HepG2 (cell line): ENCODE results near the gene SKIC2. TPM values are rescaled to one million over a fixed set of nuclear protein-coding genes. Genes with fewer than 3 reads are reported as not detected.
A peak's percentile ranks its signal among the peaks of the same experiment; 100 is the strongest.

Source experiments
- ATF6 ChIP-seq: sonication (generic); formaldehyde crosslinking; conservative IDR thresholded peaks from 2 replicates; pipeline ENCODE4 v1.4.0; 2020; ENCODE audit warnings: missing genetic modification reagents
- ATM ChIP-seq: fragments of 450-650 bp; IDR thresholded peaks from 2 replicates; pipeline ENCODE4 v1.7.1; 2017; ENCODE audit warnings: mild to moderate bottlenecking, borderline replicate concordance
- GFI1 ChIP-seq: sonication (generic); formaldehyde crosslinking; IDR thresholded peaks from 2 replicates; pipeline ENCODE4 v1.5.0; 2020; ENCODE audit warnings: missing genetic modification reagents, mild to moderate bottlenecking, borderline replicate concordance
- GPBP1L1 ChIP-seq: sonication (generic); formaldehyde crosslinking; IDR thresholded peaks from 2 replicates; pipeline ENCODE4 v1.5.0; 2020; ENCODE audit warnings: mild to moderate bottlenecking, missing genetic modification reagents
- HHEX ChIP-seq: IDR thresholded peaks from 2 replicates; pipeline ENCODE4 v1.6.1; 2016; ENCODE audit warnings: control low read depth
- HOXA7 ChIP-seq: sonication (generic); formaldehyde crosslinking; IDR thresholded peaks from 2 replicates; pipeline ENCODE4 v1.8.1; 2022; ENCODE audit warnings: mild to moderate bottlenecking, missing genetic modification reagents, moderate library complexity
- IKZF4 ChIP-seq: sonication (generic); formaldehyde crosslinking; IDR thresholded peaks from 2 replicates; pipeline ENCODE4 v1.5.1; 2020; ENCODE audit warnings: borderline replicate concordance, mild to moderate bottlenecking, low read depth, missing genetic modification reagents; ENCODE audit errors: not compliant biosample characterization
- JDP2 ChIP-seq: sonication (generic); formaldehyde crosslinking; IDR thresholded peaks from 2 replicates; pipeline ENCODE4 v1.8.1; 2022; ENCODE audit warnings: missing genetic modification reagents, borderline replicate concordance
- KDM6A ChIP-seq: IDR thresholded peaks from 2 replicates; pipeline ENCODE4 v1.6.1; 2016; ENCODE audit warnings: low read depth
- MEIS1 ChIP-seq: sonication (generic); formaldehyde crosslinking; IDR thresholded peaks from 2 replicates; pipeline ENCODE4 v1.9.0; 2021; ENCODE audit warnings: mild to moderate bottlenecking, missing genetic modification reagents, moderate library complexity, borderline replicate concordance
- MIXL1 ChIP-seq: IDR thresholded peaks from 2 replicates; pipeline ENCODE4 v1.6.1; 2016
- NFE2 ChIP-seq: sonication (generic); formaldehyde crosslinking; IDR thresholded peaks from 2 replicates; pipeline ENCODE4 v1.4.0; 2020; ENCODE audit warnings: missing genetic modification reagents
- NFKB2 ChIP-seq: sonication (generic); formaldehyde crosslinking; IDR thresholded peaks from 2 replicates; pipeline ENCODE4 v1.4.0; 2020; ENCODE audit warnings: missing genetic modification reagents, borderline replicate concordance
- PAF1 ChIP-seq: IDR thresholded peaks from 2 replicates; pipeline ENCODE4 v1.6.1; 2016; ENCODE audit warnings: missing genetic modification reagents, missing compliant biosample characterization
- SIX1 ChIP-seq: sonication (generic); formaldehyde crosslinking; IDR thresholded peaks from 2 replicates; pipeline ENCODE4 v1.4.0; 2020; ENCODE audit warnings: missing genetic modification reagents, borderline replicate concordance
- STAG1 ChIP-seq: sonication (generic); formaldehyde crosslinking; IDR thresholded peaks from 2 replicates; pipeline ENCODE4 v1.4.0; 2020; ENCODE audit warnings: missing genetic modification reagents
- TP53 ChIP-seq: sonication (generic); formaldehyde crosslinking; conservative IDR thresholded peaks from 2 replicates; pipeline ENCODE4 v1.4.0; 2020; ENCODE audit warnings: missing genetic modification reagents
- ZFP37 ChIP-seq: sonication (generic); formaldehyde crosslinking; IDR thresholded peaks from 2 replicates; pipeline ENCODE4 v1.4.0; 2020; ENCODE audit warnings: missing genetic modification reagents, borderline replicate concordance
- ZNF264 ChIP-seq: sonication (generic); formaldehyde crosslinking; IDR thresholded peaks from 2 replicates; pipeline ENCODE4 v1.4.0; 2020; ENCODE audit warnings: missing genetic modification reagents
- ZNF326 ChIP-seq: sonication (generic); formaldehyde crosslinking; IDR thresholded peaks from 2 replicates; pipeline ENCODE4 v1.4.0; 2020; ENCODE audit warnings: missing genetic modification reagents, borderline replicate concordance
- ZNF44 ChIP-seq: sonication (generic); formaldehyde crosslinking; IDR thresholded peaks from 2 replicates; pipeline ENCODE4 v1.5.1; 2020; ENCODE audit warnings: mild to moderate bottlenecking, missing genetic modification reagents
- ZSCAN21 ChIP-seq: sonication (generic); formaldehyde crosslinking; IDR thresholded peaks from 2 replicates; pipeline ENCODE4 v1.8.0; 2022; ENCODE audit warnings: mild to moderate bottlenecking, missing genetic modification reagents, moderate library complexity, borderline replicate concordance
- ZSCAN31 ChIP-seq: sonication (generic); formaldehyde crosslinking; IDR thresholded peaks from 2 replicates; pipeline ENCODE4 v1.5.0; 2020; ENCODE audit warnings: low read depth, mild to moderate bottlenecking, missing genetic modification reagents
- polyA plus RNA-seq, 8 experiments: library from polyadenylated mRNA; depleted of rRNA in 3 of 8; stranded (reverse) in 7 of 8; unstranded in 1 of 8; fragments of >200 nt; fragmentation: Illumina TruSeq in 4 of 8; extraction: Trizol in 4 of 8; gene quantifications; 2 replicates each; pipeline versions ENCODE4 v1.2.1 to v1.2.3, GENCODE V29; 2011 to 2016; ENCODE audit warnings: low read depth in 4 of 8, missing spikeins in 1 of 8, mixed read lengths in 1 of 8; ENCODE audit not compliant: insufficient read depth in 1 of 8
- total RNA-seq, 5 experiments: library from RNA; depleted of rRNA; stranded (reverse); fragments of >200 nt; fragmentation: Illumina TruSeq; extraction: Trizol; gene quantifications; 2 replicates each; pipeline ENCODE4 v1.2.3, GENCODE V29; 2016; ENCODE audit warnings: low read depth in 1 of 5
- TF ChIP-seq, protein P1 (sequence below): sonication (generic); formaldehyde crosslinking; IDR thresholded peaks from 2 replicates; pipeline ENCODE4 v1.5.1; 2020; ENCODE audit warnings: mild to moderate bottlenecking, missing genetic modification reagents, moderate library complexity

Gene SKIC2
- total and polyA plus RNA-seq, 2 of the 13 experiments (the other 11 are each of a cell fraction or from before 2014, with no cell fraction given) = 67.1 to 68.4 TPM

DNA sequence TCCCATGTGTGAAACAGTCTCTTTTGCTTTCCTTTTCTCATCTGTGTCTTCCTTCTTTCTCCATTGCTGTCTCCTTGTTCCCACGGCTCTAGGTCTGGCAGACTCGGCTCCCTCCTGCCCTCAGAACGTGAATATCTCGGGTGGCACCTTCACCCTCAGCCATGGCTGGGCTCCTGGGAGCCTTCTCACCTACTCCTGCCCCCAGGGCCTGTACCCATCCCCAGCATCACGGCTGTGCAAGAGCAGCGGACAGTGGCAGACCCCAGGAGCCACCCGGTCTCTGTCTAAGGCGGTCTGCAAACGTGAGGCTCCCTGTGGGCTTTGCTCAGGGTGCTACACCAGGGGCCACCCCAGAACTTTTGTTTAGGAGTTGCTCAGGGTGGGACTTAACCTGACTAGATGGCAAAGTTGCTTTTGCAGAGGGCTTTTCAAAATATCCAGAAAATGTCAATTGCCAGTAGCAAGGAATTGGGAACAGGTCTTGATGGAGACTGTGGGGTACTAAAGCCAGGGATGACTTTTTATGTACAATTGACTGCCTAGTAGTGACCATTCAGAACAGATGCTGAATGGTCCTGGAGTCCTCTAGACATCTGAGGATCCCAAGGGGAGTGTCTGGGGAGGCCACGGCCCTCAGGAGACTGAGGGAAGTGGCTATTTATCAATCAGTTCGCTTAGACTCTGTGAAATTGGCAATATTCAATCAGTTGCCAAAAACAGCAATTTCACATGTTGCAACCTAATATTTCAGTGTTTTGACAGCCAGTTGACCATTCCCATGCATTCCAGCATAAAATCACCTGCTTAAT lies 30.9 kb upstream of the SKIC2 start (continued):
- TF ChIP-seq, protein P1, sequence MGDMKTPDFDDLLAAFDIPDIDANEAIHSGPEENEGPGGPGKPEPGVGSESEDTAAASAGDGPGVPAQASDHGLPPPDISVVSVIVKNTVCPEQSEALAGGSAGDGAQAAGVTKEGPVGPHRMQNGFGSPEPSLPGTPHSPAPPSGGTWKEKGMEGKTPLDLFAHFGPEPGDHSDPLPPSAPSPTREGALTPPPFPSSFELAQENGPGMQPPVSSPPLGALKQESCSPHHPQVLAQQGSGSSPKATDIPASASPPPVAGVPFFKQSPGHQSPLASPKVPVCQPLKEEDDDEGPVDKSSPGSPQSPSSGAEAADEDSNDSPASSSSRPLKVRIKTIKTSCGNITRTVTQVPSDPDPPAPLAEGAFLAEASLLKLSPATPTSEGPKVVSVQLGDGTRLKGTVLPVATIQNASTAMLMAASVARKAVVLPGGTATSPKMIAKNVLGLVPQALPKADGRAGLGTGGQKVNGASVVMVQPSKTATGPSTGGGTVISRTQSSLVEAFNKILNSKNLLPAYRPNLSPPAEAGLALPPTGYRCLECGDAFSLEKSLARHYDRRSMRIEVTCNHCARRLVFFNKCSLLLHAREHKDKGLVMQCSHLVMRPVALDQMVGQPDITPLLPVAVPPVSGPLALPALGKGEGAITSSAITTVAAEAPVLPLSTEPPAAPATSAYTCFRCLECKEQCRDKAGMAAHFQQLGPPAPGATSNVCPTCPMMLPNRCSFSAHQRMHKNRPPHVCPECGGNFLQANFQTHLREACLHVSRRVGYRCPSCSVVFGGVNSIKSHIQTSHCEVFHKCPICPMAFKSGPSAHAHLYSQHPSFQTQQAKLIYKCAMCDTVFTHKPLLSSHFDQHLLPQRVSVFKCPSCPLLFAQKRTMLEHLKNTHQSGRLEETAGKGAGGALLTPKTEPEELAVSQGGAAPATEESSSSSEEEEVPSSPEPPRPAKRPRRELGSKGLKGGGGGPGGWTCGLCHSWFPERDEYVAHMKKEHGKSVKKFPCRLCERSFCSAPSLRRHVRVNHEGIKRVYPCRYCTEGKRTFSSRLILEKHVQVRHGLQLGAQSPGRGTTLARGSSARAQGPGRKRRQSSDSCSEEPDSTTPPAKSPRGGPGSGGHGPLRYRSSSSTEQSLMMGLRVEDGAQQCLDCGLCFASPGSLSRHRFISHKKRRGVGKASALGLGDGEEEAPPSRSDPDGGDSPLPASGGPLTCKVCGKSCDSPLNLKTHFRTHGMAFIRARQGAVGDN (CRISPR knock-in tag) = peak; percentile 72
- TF ChIP-seq MIXL1 (CRISPR knock-in tag) (no peak), JDP2 (no peak), ZNF44 (peak; percentile 70; the same call in 1 of the 2 replicates), ZSCAN31 (CRISPR knock-in tag) (0 out of 2 replicates have a peak, but pooled peaks have one; percentile 15), ATM (no peak), ZFP37 (CRISPR knock-in tag) (no peak), HOXA7 (no peak), IKZF4 (CRISPR knock-in tag) (peak; percentile 63), NFE2 (CRISPR knock-in tag) (no peak), TP53 (CRISPR knock-in tag) (no peak), ZSCAN21 (CRISPR knock-in tag) (0 out of 2 replicates have a peak, but pooled peaks have one; percentile 63), SIX1 (CRISPR knock-in tag) (no peak), ZNF326 (no peak), GFI1 (CRISPR knock-in tag) (no peak), PAF1 (no peak), STAG1 (CRISPR knock-in tag) (no peak), ATF6 (CRISPR knock-in tag) (no peak), MEIS1 (CRISPR knock-in tag) (peak; percentile 49; the same call in 1 of the 2 replicates), NFKB2 (CRISPR knock-in tag) (peak; percentile 81; the same call in 1 of the 2 replicates), KDM6A (no peak), HHEX (CRISPR knock-in tag) (no peak), ZNF264 (CRISPR knock-in tag) (no peak), GPBP1L1 (no peak)
